Activated naive CD4-positive, alpha-beta T cell treated with anti-CD3 and anti-CD28 coated beads for 36 hours (primary cell): ENCODE data around the gene S100A16. TPM values are rescaled to one million over a fixed set of nuclear protein-coding genes. Genes with fewer than 3 reads are reported as not detected.

ENCODE experiments used
- CTCF ChIA-PET: fragments of 350-600 bp; sonication (Branson Sonifier 250); formaldehyde crosslinking; loops from one replicate; lab custom pipeline; 2021; ENCODE audit warnings: antibody characterized with exemption; lab: Charles Lee
- DNase-seq: peaks from one replicate; pipeline ENCODE4 v3.0.0-alpha.2; 2020
- H3K27ac Mint-ChIP-seq: one replicate; pipeline ENCODE4 v1.8.0; 2021; ENCODE audit warnings: mild to moderate bottlenecking, mixed read lengths
- H3K27me3 Mint-ChIP-seq: one replicate; pipeline ENCODE4 v1.8.0; 2021; ENCODE audit warnings: low read depth, mixed read lengths
- H3K36me3 Mint-ChIP-seq: one replicate; pipeline ENCODE4 v1.8.0; 2021; ENCODE audit warnings: low read depth, mixed read lengths
- H3K4me1 Mint-ChIP-seq: one replicate; pipeline ENCODE4 v1.8.0; 2021; ENCODE audit warnings: low read depth, mixed read lengths
- H3K4me3 Mint-ChIP-seq: one replicate; pipeline ENCODE4 v1.8.0; 2021; ENCODE audit warnings: mild to moderate bottlenecking, moderate library complexity, mixed read lengths
- H3K9me3 Mint-ChIP-seq: one replicate; pipeline ENCODE4 v1.8.0; 2021; ENCODE audit warnings: mixed read lengths
- intact Hi-C: fragments of 100-400 bp; cut with micrococcal nuclease; formaldehyde crosslinking; loops from one replicate; pipeline ENCODE4 v1.15.1; 2023
- total RNA-seq, 2 experiments: library from RNA; stranded (reverse); gene quantifications; one replicate each; pipeline ENCODE4 v1.2.3, GENCODE V29; 2021

The S100A16 gene
- total RNA-seq, 2 experiments from 2014 or later = not detected

DNA sequence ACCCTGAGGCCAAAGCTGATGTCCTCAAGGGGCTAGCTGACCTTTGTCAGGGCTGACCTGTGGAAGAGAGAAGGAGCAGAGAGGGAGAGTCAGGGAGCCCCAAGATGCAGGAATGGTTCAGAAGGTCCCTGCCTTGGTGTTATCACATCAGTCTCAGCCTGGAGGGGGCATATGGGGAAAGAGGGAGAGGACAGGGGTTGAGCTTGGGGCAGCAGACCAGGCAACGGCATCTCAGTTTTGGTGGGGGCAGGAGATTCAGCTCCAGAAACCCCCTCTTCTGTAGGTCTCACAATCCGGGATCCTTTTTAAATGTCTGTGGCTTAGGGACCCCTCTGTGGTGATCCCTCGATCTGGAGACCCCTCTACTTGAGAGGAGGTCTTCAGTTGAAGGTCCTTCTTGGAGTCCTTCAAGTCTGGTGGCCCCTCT, 13.6 kb upstream of the S100A16 start:
- Mint-ChIP-seq H3K4me1 (peaks cover 8% of the 10 kb centered on the region), H3K27me3 (peaks cover 10% of the 10 kb centered on the region), H3K9me3 (no peaks in the 10 kb centered on the region), H3K27ac (no peak overlapping the region), H3K4me3 (no peak overlapping the region), H3K36me3 (no peaks in the 10 kb centered on the region)
- CTCF ChIA-PET = interaction anchor here (0.7 to 1.2 kb wide), 4 partner anchors 11 to 115 kb away, joined by 3 read pairs; no protein-coding TSS in a partner anchor
- intact Hi-C loops = no loop called here
- DNase-seq = no peak

DNA sequence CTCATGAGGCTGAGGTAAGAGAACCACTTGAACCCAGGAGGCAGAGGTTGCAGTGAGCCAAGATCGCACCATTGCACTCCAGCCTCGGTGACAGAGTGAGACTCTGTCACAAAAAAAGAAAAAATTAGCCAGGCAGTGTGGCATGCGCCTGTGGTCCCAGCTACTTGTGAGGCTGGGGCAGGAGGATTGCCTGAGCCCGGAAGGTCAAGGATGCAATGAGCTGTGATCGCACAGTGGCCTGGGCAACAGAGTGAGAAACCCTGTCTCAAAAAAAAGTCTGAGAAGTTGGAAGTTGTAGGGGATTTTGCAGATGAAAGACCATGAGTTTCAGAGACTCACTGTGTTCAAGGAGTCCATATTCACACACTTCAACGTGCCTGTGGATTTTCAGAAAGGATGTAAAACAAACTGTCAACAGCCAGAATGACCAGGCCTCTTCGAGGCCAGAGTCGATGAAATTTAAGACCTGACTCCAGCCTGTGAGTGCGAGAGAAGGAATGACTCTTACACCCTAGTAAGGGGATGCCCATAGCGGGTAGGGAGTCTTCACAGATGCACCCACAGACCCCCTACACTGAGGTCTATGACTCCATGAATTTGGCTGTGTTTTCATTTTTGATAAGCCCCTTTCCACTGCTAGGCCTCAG, 12.2 kb upstream of the S100A16 start:
- Mint-ChIP-seq H3K27me3 (peaks cover 10% of the 10 kb centered on the region), H3K27ac (no peak overlapping the region), H3K4me1 (peaks cover 3% of the 10 kb centered on the region), H3K9me3 (no peaks in the 10 kb centered on the region), H3K36me3 (no peaks in the 10 kb centered on the region), H3K4me3 (no peak overlapping the region)
- no peak for DNase-seq
- CTCF ChIA-PET = no interaction called here
- intact Hi-C loops = no loop called here

DNA sequence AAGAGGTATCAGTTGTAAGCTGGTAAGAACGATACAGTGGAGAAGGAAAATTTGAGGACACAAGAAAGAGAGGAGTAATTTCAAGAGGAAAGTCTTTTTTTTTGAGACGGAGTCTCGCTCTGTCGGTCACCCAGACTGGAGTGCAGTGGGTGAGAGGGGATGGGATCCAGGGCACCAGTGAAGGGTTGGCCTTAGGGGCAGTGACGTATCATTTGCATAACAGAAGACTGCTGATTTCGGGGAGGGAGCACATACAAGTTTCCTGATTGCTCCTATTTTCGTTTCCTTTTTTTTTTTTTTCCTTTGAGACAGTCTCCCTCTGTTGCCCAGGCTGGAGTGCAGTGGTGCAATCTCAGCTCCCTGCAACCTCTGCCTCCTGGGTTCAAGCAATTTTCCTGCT, 10.2 kb upstream of the S100A16 start:
- Mint-ChIP-seq H3K36me3 (no peaks in the 10 kb centered on the region), H3K9me3 (no peaks in the 10 kb centered on the region), H3K27ac (no peak overlapping the region), H3K27me3 (peaks cover 10% of the 10 kb centered on the region), H3K4me3 (no peak overlapping the region), H3K4me1 (peaks cover 3% of the 10 kb centered on the region)
- no peak for DNase-seq
- intact Hi-C loops = no loop called here
- CTCF ChIA-PET = interaction anchor here (0.6 to 1.0 kb wide), 2 partner anchors 9 to 46 kb away, joined by 3 to 4 read pairs; no protein-coding TSS in a partner anchor

DNA sequence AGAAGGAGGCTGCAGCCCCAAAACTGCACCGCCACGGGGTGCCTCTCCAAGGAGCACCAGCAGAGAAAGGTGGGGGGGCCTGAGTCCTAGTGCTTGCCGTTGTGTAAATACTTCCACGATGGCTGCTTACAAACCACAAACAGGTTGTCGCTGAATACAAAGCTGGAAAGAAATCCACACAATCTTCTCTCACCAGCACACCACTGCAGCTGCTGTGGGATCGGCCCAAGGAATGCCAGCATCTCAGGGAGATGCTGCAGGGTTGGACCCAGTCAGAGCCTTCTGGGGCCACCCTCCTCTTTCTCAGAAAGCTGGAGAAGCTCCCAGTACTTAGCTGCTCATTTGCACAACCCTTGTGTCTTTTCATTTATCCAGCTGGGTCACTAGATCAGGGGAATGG, 6.2 kb upstream of the S100A16 start:
- peaks cover 1% of the 10 kb centered on the region for H3K4me1 Mint-ChIP-seq
- no peaks in the 10 kb centered on the region for H3K27me3 Mint-ChIP-seq
- H3K4me3 Mint-ChIP-seq = no peak overlapping the region
- no peak overlapping the region for H3K27ac Mint-ChIP-seq
- H3K9me3 Mint-ChIP-seq = no peaks in the 10 kb centered on the region
- H3K36me3 Mint-ChIP-seq = no peaks in the 10 kb centered on the region
- DNase-seq = no peak
- CTCF ChIA-PET = interaction anchor here (0.6 to 6.3 kb wide), 4 partner anchors 47 to 131 kb away, joined by 3 to 43 read pairs (median 8); no protein-coding TSS in a partner anchor
- intact Hi-C loops = no loop called here

DNA sequence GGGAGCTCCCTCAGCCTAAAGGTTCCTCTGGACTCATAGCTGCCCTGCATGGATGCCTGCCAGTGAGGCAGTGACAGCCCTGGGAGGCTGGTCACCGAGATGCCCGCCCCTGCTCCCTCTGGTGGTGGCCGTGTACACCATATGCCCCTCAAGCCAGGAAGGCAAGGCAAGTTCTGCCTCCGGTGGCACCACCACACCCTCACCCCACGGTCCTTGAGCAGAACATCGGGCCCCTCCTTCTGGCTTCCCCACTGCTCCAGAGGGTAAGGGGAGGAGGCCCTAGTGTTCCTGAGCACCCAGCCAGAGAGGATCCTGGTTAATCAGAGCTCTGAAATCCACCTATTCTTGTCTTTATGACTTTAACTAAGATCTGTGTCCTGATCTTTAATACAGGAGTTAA, 4.7 kb upstream of the S100A16 start:
- intact Hi-C loops = loop anchor here (1.0 kb wide), 2 partner anchors 45 to 106 kb away; no protein-coding TSS in a partner anchor
- DNase-seq = peak; percentile 72
- CTCF ChIA-PET = interaction anchor here (0.6 to 6.3 kb wide), 9 partner anchors 13 to 149 kb away, joined by 3 to 43 read pairs (median 4); no protein-coding TSS in a partner anchor
- H3K4me1 Mint-ChIP-seq = peaks cover 1% of the 10 kb centered on the region
- H3K27ac Mint-ChIP-seq = no peak overlapping the region
- H3K9me3 Mint-ChIP-seq = no peaks in the 10 kb centered on the region
- H3K27me3 Mint-ChIP-seq = no peaks in the 10 kb centered on the region
- no peak overlapping the region for H3K4me3 Mint-ChIP-seq
- H3K36me3 Mint-ChIP-seq = no peaks in the 10 kb centered on the region

DNA sequence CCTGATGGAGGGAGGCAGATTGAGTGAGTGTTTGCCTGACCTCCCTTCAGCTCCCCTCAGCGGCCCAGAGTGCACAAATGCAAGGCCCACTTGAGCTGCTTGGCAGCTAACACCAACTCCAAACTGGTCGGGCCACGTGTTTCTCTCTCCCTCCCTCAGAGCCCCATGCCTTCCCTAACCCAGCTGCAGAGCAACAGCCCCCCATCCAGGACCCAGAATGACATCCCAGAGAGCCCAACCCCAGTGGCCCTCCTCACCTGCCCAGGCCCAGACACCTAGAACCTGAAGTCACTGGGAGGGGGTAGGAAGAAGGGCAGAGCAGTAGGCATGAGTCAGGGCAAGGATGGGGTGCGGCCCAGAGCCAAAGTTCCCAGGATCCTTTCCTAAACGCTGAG, 4.0 kb upstream of the S100A16 start:
- H3K36me3 Mint-ChIP-seq = no peaks in the 10 kb centered on the region
- H3K27me3 Mint-ChIP-seq = no peaks in the 10 kb centered on the region
- H3K27ac Mint-ChIP-seq = no peak overlapping the region

DNA sequence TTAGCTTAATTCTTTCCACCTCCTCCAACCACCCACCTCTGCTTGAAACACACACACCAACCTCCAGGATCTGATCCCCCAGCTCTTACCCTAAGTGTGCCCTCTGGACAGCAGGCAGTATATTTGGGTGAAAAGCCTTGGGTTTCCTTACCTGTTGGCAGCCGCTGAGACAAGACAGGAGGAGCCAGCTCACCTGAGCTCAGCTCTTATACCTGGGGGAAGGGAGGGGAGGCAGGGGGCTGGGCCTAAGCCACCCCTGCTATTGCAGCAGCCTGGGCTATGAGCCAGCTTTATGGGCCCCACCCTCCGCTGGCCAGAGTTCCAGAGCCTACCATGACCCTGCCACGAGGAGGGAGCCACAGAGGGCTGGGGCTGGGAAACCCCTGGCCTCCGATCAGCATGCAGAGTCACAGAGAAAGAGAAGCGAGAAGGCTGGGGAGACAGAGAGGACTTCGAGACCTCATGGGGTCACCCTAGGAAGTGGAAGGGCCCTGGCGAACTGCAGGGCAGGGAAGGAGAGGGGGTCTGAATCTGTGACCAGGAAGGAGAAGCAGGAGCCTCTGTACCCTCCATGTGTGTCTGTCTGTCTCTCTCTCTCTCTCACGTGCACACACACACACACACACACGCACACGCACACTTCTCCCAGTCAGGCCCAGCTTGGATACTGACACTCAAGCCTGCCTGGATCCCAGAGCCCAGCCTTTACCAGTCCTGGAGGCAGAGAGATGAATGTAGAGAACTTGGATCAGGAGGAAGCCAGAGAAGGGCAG, 3.4 kb upstream of the S100A16 start, which contains the start of gene S100A14:
S100A14 (minus strand) TSS at position 182 of the 773 bp plus-strand sequence. CDS start 467 bp downstream, outside the sequence.
- no peak for DNase-seq
- intact Hi-C loops = no loop called here
- Mint-ChIP-seq H3K27ac (no peak within 1 kb of the TSS), H3K27me3 (no peaks in the 10 kb centered on the region), H3K4me1 (peaks cover 1% of the 10 kb centered on the region), H3K9me3 (no peaks in the 10 kb centered on the region), H3K36me3 (no peaks in the 10 kb centered on the region), H3K4me3 (no peak within 1 kb of the TSS)
- CTCF ChIA-PET = interaction anchor here (0.6 to 6.3 kb wide), 6 partner anchors 11 to 106 kb away, joined by 3 to 43 read pairs (median 3); partner anchors contain the start of gene S100A13

More for the DNA sequence above, 4.0 kb upstream of the S100A16 start:
- CTCF ChIA-PET = interaction anchor here (0.6 to 6.3 kb wide), 7 partner anchors 13 to 122 kb away, joined by 3 to 43 read pairs (median 4); no protein-coding TSS in a partner anchor
- DNase-seq = no peak
- peaks cover 1% of the 10 kb centered on the region for H3K4me1 Mint-ChIP-seq
- no peak overlapping the region for H3K4me3 Mint-ChIP-seq
- intact Hi-C loops = loop anchor here (1.0 kb wide), 2 partner anchors 45 to 106 kb away; no protein-coding TSS in a partner anchor
- no peaks in the 10 kb centered on the region for H3K9me3 Mint-ChIP-seq

DNA sequence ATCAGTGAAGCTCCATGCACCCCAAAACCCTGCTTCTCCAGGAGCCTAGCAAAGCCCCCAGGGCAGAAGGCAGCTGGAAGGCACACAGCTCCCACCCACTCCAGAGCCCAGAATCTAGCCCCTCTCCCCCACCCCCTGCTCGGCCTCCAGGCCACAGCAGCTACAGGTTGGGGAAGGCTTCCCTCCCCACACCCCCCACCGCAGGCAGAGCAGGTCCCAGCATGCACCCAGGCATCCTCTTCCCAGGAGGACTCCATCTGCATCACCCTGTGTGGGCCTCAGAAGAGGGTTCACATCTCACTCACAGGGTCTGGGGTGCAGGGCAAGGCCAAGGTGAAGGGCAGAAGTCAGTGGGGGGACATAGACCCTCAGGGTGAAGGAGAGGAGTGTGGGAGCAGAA, 2.5 kb upstream of the S100A16 start:
- intact Hi-C loops = no loop called here
- no peak overlapping the region for H3K4me3 Mint-ChIP-seq
- no peak for DNase-seq
- H3K36me3 Mint-ChIP-seq = no peaks in the 10 kb centered on the region
- H3K27me3 Mint-ChIP-seq = no peaks in the 10 kb centered on the region
- H3K27ac Mint-ChIP-seq = no peak overlapping the region
- CTCF ChIA-PET = interaction anchor here (0.7 to 6.3 kb wide), 8 partner anchors 9 to 105 kb away, joined by 3 to 43 read pairs (median 3); partner anchors contain the start of gene S100A13
- peaks cover 1% of the 10 kb centered on the region for H3K4me1 Mint-ChIP-seq
- no peaks in the 10 kb centered on the region for H3K9me3 Mint-ChIP-seq

DNA sequence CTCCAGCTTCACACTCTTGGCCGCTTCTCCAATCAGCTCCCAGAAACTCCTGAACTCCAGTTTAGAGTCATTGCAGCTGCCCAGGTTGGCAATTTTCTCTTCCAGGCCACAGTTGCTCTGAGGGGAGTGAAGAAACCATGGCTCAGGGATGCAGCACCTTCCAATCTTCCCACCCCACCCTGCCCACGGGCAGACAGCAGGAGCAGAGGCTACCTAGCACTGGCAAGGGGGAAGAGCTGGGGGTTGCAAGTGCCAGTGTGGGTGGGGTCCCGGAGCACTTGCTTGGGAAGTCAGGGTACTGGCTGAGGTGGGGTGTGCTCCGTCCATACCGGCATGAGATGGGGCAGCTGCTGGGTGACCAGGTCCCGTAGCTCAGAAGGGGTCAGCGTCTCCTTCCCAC, 2.0 kb upstream of the S100A16 start:
- intact Hi-C loops = no loop called here
- Mint-ChIP-seq H3K4me1 (peaks cover 1% of the 10 kb centered on the region), H3K27me3 (no peaks in the 10 kb centered on the region), H3K36me3 (no peaks in the 10 kb centered on the region), H3K27ac (no peak overlapping the region), H3K9me3 (no peaks in the 10 kb centered on the region), H3K4me3 (no peak overlapping the region)
- DNase-seq = no peak
- CTCF ChIA-PET = interaction anchor here (0.7 to 6.3 kb wide), 6 partner anchors 8 to 104 kb away, joined by 3 to 43 read pairs (median 6); no protein-coding TSS in a partner anchor

DNA sequence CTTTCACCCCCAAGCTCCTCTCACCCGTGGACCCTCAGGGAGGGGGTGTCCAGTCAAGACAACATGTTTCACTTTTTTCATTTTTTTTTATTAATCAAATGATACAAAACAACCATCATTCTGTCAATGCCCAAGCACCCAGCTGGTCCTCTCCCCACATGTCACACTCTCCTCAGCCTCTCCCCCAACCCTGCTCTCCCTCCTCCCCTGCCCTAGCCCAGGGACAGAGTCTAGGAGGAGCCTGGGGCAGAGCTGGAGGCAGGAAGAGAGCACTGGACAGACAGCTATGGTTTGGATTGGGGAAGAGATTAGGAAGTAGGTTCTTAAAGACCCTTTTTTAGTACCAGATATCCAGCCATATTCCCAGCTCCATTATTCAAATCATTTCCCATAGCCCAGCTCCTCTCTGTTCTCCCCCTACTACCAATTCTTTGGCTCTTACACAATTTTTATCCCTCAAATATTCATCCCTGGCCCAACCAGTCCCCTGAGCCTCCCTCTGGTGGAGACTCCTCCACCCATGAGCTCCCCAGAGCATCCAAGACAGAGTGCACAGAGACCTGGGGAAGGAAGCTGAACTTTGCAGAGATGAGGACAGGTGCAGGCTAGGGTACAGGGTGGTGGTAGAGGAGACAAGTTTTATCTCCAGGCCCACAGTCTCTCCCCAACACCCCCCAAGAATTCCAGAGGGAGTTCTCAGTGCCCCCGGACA, 1.4 kb upstream of the S100A16 start:
- no peak for DNase-seq
- Mint-ChIP-seq H3K27ac (no peak overlapping the region), H3K4me3 (no peak overlapping the region), H3K4me1 (peaks cover 1% of the 10 kb centered on the region), H3K27me3 (no peaks in the 10 kb centered on the region), H3K9me3 (no peaks in the 10 kb centered on the region), H3K36me3 (no peaks in the 10 kb centered on the region)
- intact Hi-C loops = no loop called here
- CTCF ChIA-PET = interaction anchor here (0.6 to 6.3 kb wide), 8 partner anchors 9 to 268 kb away, joined by 3 to 43 read pairs (median 4); no protein-coding TSS in a partner anchor

DNA sequence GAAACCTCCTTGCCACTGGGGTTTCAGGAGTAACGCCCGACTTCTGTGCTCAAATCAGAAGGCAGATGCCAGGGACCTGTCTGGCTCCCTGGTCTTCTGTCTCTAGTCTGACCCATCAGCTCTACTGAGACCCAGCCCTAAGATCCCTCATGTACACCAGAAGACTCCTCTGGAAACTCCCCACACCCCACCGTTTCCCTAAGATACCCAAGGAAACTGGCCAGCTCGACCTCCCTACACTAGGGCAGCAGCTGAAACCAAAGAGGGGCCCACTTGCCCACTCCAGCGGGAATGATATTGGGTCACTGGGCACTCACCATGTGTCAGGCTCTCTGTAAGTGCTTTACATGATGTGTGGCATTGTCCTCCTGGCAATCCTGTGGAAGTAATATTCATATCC, 469 bp upstream of the S100A16 start:
- no peak for DNase-seq
- Mint-ChIP-seq H3K27me3 (no peaks in the 10 kb centered on the region), H3K27ac (no peak overlapping the region), H3K36me3 (no peaks in the 10 kb centered on the region), H3K9me3 (no peaks in the 10 kb centered on the region), H3K4me1 (peaks cover 1% of the 10 kb centered on the region), H3K4me3 (no peak overlapping the region)
- intact Hi-C loops = no loop called here
- CTCF ChIA-PET = interaction anchor here (1.1 to 6.3 kb wide), 4 partner anchors 10 to 103 kb away, joined by 3 to 43 read pairs (median 7); no protein-coding TSS in a partner anchor
